K562 (cell line): ENCODE results near the gene ABCC6.

ENCODE experiments used
- CEBPZ ChIP-seq: fragments of 150-350 bp; IDR thresholded peaks from 2 replicates; pipeline ENCODE4 v1.6.1; 2014; ENCODE audit warnings: low read depth, mild to moderate bottlenecking, low read length, borderline replicate concordance
- CTCF ChIP-seq, 3 experiments: IDR thresholded peaks in 2 of 3; conservative IDR thresholded peaks in 1 of 3; 2 replicates each; pipeline ENCODE4 v1.5.1; 2011 to 2012; ENCODE audit warnings: low read length in 3 of 3, mild to moderate bottlenecking in 3 of 3, control low read depth in 2 of 3, improper control_type of control experiment in 1 of 3, inconsistent platforms in 1 of 3, low read depth in 1 of 3, mixed read lengths in 1 of 3, moderate library complexity in 1 of 3; ENCODE audit not compliant: insufficient read depth in 2 of 3
- KAT2B ChIP-seq: IDR thresholded peaks from one replicate; pipeline ENCODE4 v1.6.1; 2012; ENCODE audit warnings: low read depth, mild to moderate bottlenecking, control low read depth, inconsistent platforms, low read length, moderate library complexity
- NFRKB ChIP-seq: fragments of 450-650 bp; IDR thresholded peaks from 2 replicates; pipeline ENCODE4 v1.6.1; 2016; ENCODE audit warnings: low read depth
- NR2C2 ChIP-seq, 2 experiments: fragments of 200-800 bp in 1 of 2; sonication (Bioruptor generic) in 1 of 2; sonication (generic) in 1 of 2; formaldehyde crosslinking in 1 of 2; IDR thresholded peaks; 2 replicates each; pipeline versions ENCODE4 v1.6.1 to v1.8.0; 2016 to 2022; ENCODE audit warnings: mild to moderate bottlenecking in 1 of 2, missing compliant biosample characterization in 1 of 2, missing genetic modification characterization in 1 of 2, missing genetic modification reagents in 1 of 2
- POLR2AphosphoS5 ChIP-seq: IDR thresholded peaks from 2 replicates; pipeline ENCODE4 v1.6.1; 2011; ENCODE audit warnings: mild to moderate bottlenecking, low read depth, low read length, moderate library complexity; ENCODE audit not compliant: control insufficient read depth, insufficient read depth
- SAP30 ChIP-seq: fragments of 200-600 bp; sonication (generic); IDR thresholded peaks from 2 replicates; pipeline ENCODE4 v1.6.1; 2012; ENCODE audit warnings: borderline replicate concordance, low read depth, mild to moderate bottlenecking, moderate library complexity, low read length, control low read depth, inconsistent platforms; ENCODE audit not compliant: insufficient read depth, poor library complexity, severe bottlenecking
- TBL1XR1 ChIP-seq, 2 experiments: IDR thresholded peaks; 2 replicates each; pipeline ENCODE4 v1.6.1; 2012; ENCODE audit warnings: improper control_type of control experiment in 2 of 2, low read length in 2 of 2, mild to moderate bottlenecking in 1 of 2
- ZNF143 ChIP-seq: sonication (generic); formaldehyde crosslinking; IDR thresholded peaks from 2 replicates; pipeline ENCODE4 v1.9.0; 2022; ENCODE audit warnings: mild to moderate bottlenecking, missing genetic modification reagents
- ZNF785 ChIP-seq: fragments of 250-450 bp; sonication (Bioruptor Pico); IDR thresholded peaks from 2 replicates; pipeline ENCODE4 v1.4.0; 2020; ENCODE audit warnings: mild to moderate bottlenecking

GRCh38 chr16:16139061-16139460, 84.2 kb downstream of the ABCC6 start:
- TF ChIP-seq ZNF143 (CRISPR knock-in tag) (no peak), KAT2B (no peak), NR2C2 (CRISPR knock-in tag; IDR thresholded peaks at IDR 0.05) (no peak), NR2C2 (tag; IDR thresholded peaks at IDR 0.05) (no peak), POLR2AphosphoS5 (no peak), TBL1XR1 (IDR thresholded peaks at IDR 0.05; ENCODE audit: low read length in 2 of 2) (no peak), SAP30 (no peak), CTCF (IDR thresholded peaks at IDR 0.05 in 2 of 3, conservative IDR thresholded peaks at IDR 0.05 in 1 of 3; ENCODE audit: insufficient read depth in 2 of 3, low read depth in 1 of 3, low read length in 3 of 3) (no peak), CEBPZ (no peak), NFRKB (no peak), ZNF785 (CRISPR knock-in tag) (no peak)
